ENCODE data around the gene ZSWIM1.
A peak's percentile ranks its signal among the peaks of the same experiment; 100 is the strongest.

Gene ZSWIM1

DNA sequence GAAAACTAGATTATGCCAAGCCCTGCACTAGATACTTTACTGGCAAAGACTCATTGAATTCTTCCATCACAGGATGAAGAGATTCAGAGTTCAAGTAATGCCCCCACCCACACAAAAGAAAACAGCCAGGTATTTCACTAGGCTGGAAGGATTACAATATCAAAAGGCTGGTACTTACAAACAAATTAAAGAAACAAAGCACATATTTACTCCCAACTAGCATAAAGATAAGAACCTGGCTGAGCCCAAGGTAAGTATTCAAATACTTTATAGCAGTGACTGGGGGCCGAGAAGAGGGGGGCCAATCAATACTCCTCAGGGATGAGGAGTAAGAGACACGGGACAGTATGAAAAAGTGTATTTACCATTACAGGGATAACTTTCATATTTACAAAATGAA is 27.5 kb upstream of the ZSWIM1 start:
- no peak overlapping the region for H3K27ac ChIP-seq (ENCODE audit: low read depth, low read length)

GRCh38 chr20:45857114-45857881 is 23.7 kb upstream of the ZSWIM1 start, which contains the start of the genes ACOT8 and ZSWIM3:
Gene ACOT8 (minus strand): TSS chr20:45857392. CDS start chr20:45857315, 77 bp downstream.
Gene ZSWIM3 (plus strand): TSS chr20:45857614. CDS start chr20:45857826, 212 bp downstream.
- Histone ChIP-seq H3K4me3 (ENCODE audit: low read depth, low read length) (peak within 1 kb of the TSS; percentile 87), H3K27ac (ENCODE audit: low read depth, low read length) (no peak within 1 kb of the TSS), H2AFZ (ENCODE audit: low read length, unreplicated experiment) (peak within 1 kb of the TSS; percentile 66), H3K36me3 (ENCODE audit: insufficient read depth, low read length) (no peaks in the 10 kb centered on the region), H3K79me2 (ENCODE audit: control insufficient read depth, insufficient read depth, low read length, unreplicated experiment) (peaks cover 18% of the 10 kb centered on the region), H3K4me1 (ENCODE audit: control insufficient read depth, insufficient read depth, low read length, unreplicated experiment) (peaks cover 14% of the 10 kb centered on the region), H3K27me3 (ENCODE audit: insufficient read depth, low read length) (no peaks in the 10 kb centered on the region)

More for the DNA sequence above, 27.5 kb upstream of the ZSWIM1 start:
- Histone ChIP-seq H3K27me3 (ENCODE audit: insufficient read depth, low read length) (no peaks in the 10 kb centered on the region), H3K36me3 (ENCODE audit: insufficient read depth, low read length) (0 out of 2 replicates have a peak, but pooled peaks cover 3% of the 10 kb centered on the region), H2AFZ (ENCODE audit: low read length, unreplicated experiment) (no peak overlapping the region), H3K4me3 (ENCODE audit: low read depth, low read length) (no peak overlapping the region), H3K4me1 (ENCODE audit: control insufficient read depth, insufficient read depth, low read length, unreplicated experiment) (peaks cover 5% of the 10 kb centered on the region), H3K79me2 (ENCODE audit: control insufficient read depth, insufficient read depth, low read length, unreplicated experiment) (peaks cover 18% of the 10 kb centered on the region)

GRCh38 chr20:45857882-45858216 is 23.2 kb upstream of the ZSWIM1 start:
- H3K79me2 ChIP-seq (ENCODE audit: control insufficient read depth, insufficient read depth, low read length, unreplicated experiment), result peaks cover 18% of the 10 kb centered on the region
- H3K4me1 ChIP-seq (ENCODE audit: control insufficient read depth, insufficient read depth, low read length, unreplicated experiment), result peaks cover 14% of the 10 kb centered on the region
- no peak overlapping the region for H3K27ac ChIP-seq (ENCODE audit: low read depth, low read length)
- peak overlapping the region; percentile 66 for H2AFZ ChIP-seq (ENCODE audit: low read length, unreplicated experiment)
- no peaks in the 10 kb centered on the region for H3K36me3 ChIP-seq (ENCODE audit: insufficient read depth, low read length)
- peak overlapping the region; percentile 87 for H3K4me3 ChIP-seq (ENCODE audit: low read depth, low read length)
- H3K27me3 ChIP-seq (ENCODE audit: insufficient read depth, low read length), result no peaks in the 10 kb centered on the region

GRCh38 chr20:45859916-45860315 is 21.1 kb upstream of the ZSWIM1 start:
- no peak overlapping the region for H3K4me3 ChIP-seq (ENCODE audit: low read depth, low read length)
- no peak overlapping the region for H3K27ac ChIP-seq (ENCODE audit: low read depth, low read length)
- no peak overlapping the region for H2AFZ ChIP-seq (ENCODE audit: low read length, unreplicated experiment)
- H3K27me3 ChIP-seq (ENCODE audit: insufficient read depth, low read length), result no peaks in the 10 kb centered on the region
- H3K79me2 ChIP-seq (ENCODE audit: control insufficient read depth, insufficient read depth, low read length, unreplicated experiment), result peaks cover 14% of the 10 kb centered on the region
- H3K36me3 ChIP-seq (ENCODE audit: insufficient read depth, low read length), result no peaks in the 10 kb centered on the region
- H3K4me1 ChIP-seq (ENCODE audit: control insufficient read depth, insufficient read depth, low read length, unreplicated experiment), result peaks cover 14% of the 10 kb centered on the region

GRCh38 chr20:45860560-45861220 is 20.3 kb upstream of the ZSWIM1 start:
- Histone ChIP-seq H3K79me2 (ENCODE audit: control insufficient read depth, insufficient read depth, low read length, unreplicated experiment) (peaks cover 13% of the 10 kb centered on the region), H3K36me3 (ENCODE audit: insufficient read depth, low read length) (no peaks in the 10 kb centered on the region), H2AFZ (ENCODE audit: low read length, unreplicated experiment) (no peak overlapping the region), H3K27ac (ENCODE audit: low read depth, low read length) (no peak overlapping the region), H3K4me3 (ENCODE audit: low read depth, low read length) (no peak overlapping the region), H3K27me3 (ENCODE audit: insufficient read depth, low read length) (no peaks in the 10 kb centered on the region), H3K4me1 (ENCODE audit: control insufficient read depth, insufficient read depth, low read length, unreplicated experiment) (peaks cover 14% of the 10 kb centered on the region)

DNA sequence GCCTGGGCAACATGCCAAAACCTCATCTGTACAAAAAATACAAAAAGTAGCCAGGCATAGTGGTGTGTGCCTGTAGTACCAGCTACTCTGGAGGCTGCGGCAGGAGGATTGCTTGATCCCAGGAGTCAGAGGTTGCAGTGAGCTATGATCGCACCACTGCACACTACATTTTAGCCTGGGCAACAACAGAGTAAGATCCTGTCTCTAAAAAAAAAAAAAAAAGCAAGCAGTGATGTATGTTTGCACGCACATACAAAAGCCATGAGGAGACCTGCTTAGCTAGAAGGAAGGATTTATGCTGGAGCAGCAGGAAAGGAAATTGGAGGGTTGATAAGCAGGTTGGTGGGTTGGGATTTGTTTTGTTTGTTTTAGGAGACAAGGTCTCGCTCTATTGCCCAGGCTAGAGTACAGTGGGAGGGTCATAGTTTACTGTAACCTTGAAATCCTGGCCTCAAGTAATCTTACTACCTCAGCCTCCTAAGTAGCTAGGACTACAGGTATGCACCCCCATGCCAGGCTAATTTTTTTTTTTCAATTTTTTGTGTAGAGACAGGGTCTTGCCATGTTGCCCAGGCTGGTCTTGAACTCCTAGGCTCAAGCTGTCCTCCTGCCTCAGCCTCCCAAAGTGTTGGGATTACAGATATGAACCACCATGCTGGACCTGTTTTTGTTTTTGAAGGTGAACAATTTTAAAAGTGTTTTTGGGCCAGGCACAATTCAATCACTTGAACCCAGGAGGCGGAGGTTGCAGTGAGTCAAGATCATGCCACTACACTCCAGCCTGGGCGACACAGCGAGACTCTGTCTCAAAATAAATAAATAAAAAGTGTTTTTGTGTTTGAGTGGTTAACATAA is 19.6 kb upstream of the ZSWIM1 start:
- no peak overlapping the region for H3K4me3 ChIP-seq (ENCODE audit: low read depth, low read length)
- H3K27me3 ChIP-seq (ENCODE audit: insufficient read depth, low read length), result no peaks in the 10 kb centered on the region
- no peaks in the 10 kb centered on the region for H3K36me3 ChIP-seq (ENCODE audit: insufficient read depth, low read length)
- H3K79me2 ChIP-seq (ENCODE audit: control insufficient read depth, insufficient read depth, low read length, unreplicated experiment), result peaks cover 6% of the 10 kb centered on the region
- no peak overlapping the region for H2AFZ ChIP-seq (ENCODE audit: low read length, unreplicated experiment)
- no peak overlapping the region for H3K27ac ChIP-seq (ENCODE audit: low read depth, low read length)
- peaks cover 14% of the 10 kb centered on the region for H3K4me1 ChIP-seq (ENCODE audit: control insufficient read depth, insufficient read depth, low read length, unreplicated experiment)

- no peaks in the 10 kb centered on the region for H3K36me3 ChIP-seq (ENCODE audit: insufficient read depth, low read length)
- no peak overlapping the region for H2AFZ ChIP-seq (ENCODE audit: low read length, unreplicated experiment)
- H3K27ac ChIP-seq (ENCODE audit: low read depth, low read length), result no peak overlapping the region
- no peaks in the 10 kb centered on the region for H3K27me3 ChIP-seq (ENCODE audit: insufficient read depth, low read length)
- no peak overlapping the region for H3K4me3 ChIP-seq (ENCODE audit: low read depth, low read length)
- H3K79me2 ChIP-seq (ENCODE audit: control insufficient read depth, insufficient read depth, low read length, unreplicated experiment), result no peaks in the 10 kb centered on the region
- peaks cover 22% of the 10 kb centered on the region for H3K4me1 ChIP-seq (ENCODE audit: control insufficient read depth, insufficient read depth, low read length, unreplicated experiment)
These were observed 17.2 kb upstream of the ZSWIM1 start for GRCh38 chr20:45863543-45864470.

DNA sequence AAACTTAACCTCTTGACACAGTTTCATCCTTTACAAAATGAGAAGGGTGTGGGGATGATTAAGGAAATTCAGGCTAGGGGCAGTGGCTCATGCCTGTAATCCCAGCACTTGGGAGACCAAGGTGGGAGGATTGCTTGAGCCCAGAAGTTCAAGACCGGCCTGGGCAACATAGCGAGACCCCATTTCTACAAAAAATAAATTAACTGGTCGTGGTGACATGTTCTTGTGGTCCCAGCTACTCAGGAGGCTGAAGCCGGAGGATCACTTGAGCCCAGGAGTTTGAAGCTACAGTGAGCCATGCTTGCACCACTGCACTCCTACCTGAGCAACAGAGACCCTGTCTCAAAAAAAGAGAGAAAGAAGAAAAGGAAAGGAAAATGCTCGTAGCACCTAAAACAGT is 14.6 kb upstream of the ZSWIM1 start:
- Histone ChIP-seq H3K4me1 (ENCODE audit: control insufficient read depth, insufficient read depth, low read length, unreplicated experiment) (peaks cover 13% of the 10 kb centered on the region), H3K27me3 (ENCODE audit: insufficient read depth, low read length) (no peaks in the 10 kb centered on the region), H2AFZ (ENCODE audit: low read length, unreplicated experiment) (no peak overlapping the region), H3K27ac (ENCODE audit: low read depth, low read length) (no peak overlapping the region), H3K79me2 (ENCODE audit: control insufficient read depth, insufficient read depth, low read length, unreplicated experiment) (no peaks in the 10 kb centered on the region), H3K36me3 (ENCODE audit: insufficient read depth, low read length) (no peaks in the 10 kb centered on the region), H3K4me3 (ENCODE audit: low read depth, low read length) (no peak overlapping the region)

DNA sequence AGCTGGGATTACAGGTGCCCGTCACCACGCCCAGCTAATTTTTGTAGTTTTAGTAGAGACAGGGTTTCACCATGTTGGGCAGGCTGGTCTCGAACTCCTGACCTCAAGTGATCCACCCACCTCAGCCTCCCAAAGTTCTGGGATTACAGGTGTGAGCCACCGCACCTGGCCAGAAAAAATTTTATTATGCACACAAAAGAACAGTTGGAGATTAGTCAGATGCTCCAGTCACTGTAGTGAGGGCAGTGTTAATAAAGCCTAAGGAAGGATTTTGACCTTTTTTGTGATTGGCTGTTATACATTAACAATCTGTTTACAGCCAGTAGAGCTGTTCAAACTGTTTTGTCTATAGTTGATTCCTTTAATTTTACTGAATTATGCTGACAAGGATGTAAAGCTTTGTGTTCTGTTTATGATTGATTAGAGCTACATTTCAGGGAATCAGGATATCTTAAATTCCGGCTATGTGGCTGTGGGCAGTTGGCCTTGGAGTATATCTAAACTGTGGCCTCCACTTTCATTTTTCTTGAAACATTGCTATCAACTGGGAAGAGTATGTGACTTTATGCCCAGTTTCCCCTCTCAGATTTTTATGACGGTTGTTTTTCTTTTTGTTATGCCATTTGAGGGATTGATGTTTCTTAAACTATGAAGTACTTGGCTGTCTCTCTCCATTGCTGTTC is 13.8 kb upstream of the ZSWIM1 start:
- Histone ChIP-seq H3K4me1 (ENCODE audit: control insufficient read depth, insufficient read depth, low read length, unreplicated experiment) (peaks cover 13% of the 10 kb centered on the region), H2AFZ (ENCODE audit: low read length, unreplicated experiment) (peak overlapping the region; percentile 13), H3K79me2 (ENCODE audit: control insufficient read depth, insufficient read depth, low read length, unreplicated experiment) (no peaks in the 10 kb centered on the region), H3K27ac (ENCODE audit: low read depth, low read length) (peak overlapping the region; percentile 76), H3K27me3 (ENCODE audit: insufficient read depth, low read length) (no peaks in the 10 kb centered on the region), H3K4me3 (ENCODE audit: low read depth, low read length) (no peak overlapping the region), H3K36me3 (ENCODE audit: insufficient read depth, low read length) (no peaks in the 10 kb centered on the region)

All from ACC112 (cell line).